Measurements from ENCODE around the gene NUP205.

The NUP205 gene

DNA sequence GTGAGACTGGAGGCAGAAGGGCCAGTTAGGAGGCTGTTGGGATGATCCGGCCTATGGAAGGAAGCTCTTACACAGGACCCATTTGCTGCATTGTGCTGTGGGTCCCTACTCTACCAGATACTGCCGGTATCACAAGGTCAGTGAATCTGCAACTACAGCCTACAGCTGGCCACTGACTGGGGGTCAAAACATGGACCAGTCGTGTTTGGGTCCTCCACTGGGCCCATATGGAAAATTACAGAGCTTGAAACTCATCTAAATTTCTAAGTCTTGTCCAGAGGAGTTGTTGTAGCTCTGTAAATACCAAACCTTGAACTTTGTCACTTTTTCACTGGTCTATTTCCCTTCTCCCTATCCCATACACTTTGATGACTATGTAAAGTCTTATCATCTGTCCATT lies 5.6 kb upstream of the NUP205 start:
- H3K27ac Mint-ChIP-seq, result no peak overlapping the region
- H3K4me3 Mint-ChIP-seq, result no peak overlapping the region
- TF ChIP-seq, protein P1, sequence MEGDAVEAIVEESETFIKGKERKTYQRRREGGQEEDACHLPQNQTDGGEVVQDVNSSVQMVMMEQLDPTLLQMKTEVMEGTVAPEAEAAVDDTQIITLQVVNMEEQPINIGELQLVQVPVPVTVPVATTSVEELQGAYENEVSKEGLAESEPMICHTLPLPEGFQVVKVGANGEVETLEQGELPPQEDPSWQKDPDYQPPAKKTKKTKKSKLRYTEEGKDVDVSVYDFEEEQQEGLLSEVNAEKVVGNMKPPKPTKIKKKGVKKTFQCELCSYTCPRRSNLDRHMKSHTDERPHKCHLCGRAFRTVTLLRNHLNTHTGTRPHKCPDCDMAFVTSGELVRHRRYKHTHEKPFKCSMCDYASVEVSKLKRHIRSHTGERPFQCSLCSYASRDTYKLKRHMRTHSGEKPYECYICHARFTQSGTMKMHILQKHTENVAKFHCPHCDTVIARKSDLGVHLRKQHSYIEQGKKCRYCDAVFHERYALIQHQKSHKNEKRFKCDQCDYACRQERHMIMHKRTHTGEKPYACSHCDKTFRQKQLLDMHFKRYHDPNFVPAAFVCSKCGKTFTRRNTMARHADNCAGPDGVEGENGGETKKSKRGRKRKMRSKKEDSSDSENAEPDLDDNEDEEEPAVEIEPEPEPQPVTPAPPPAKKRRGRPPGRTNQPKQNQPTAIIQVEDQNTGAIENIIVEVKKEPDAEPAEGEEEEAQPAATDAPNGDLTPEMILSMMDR (IDR thresholded peaks at IDR 0.05; ENCODE audit: unreplicated experiment in 3 of 3), result no peak
- H3K4me1 Mint-ChIP-seq, result no peaks in the 10 kb centered on the region
- no peaks in the 10 kb centered on the region for H3K9me3 Mint-ChIP-seq
- H3K36me3 Mint-ChIP-seq (ENCODE audit: low read depth), result no peaks in the 10 kb centered on the region
- peaks cover 4% of the 10 kb centered on the region for H3K27me3 Mint-ChIP-seq (ENCODE audit: low read depth)

DNA sequence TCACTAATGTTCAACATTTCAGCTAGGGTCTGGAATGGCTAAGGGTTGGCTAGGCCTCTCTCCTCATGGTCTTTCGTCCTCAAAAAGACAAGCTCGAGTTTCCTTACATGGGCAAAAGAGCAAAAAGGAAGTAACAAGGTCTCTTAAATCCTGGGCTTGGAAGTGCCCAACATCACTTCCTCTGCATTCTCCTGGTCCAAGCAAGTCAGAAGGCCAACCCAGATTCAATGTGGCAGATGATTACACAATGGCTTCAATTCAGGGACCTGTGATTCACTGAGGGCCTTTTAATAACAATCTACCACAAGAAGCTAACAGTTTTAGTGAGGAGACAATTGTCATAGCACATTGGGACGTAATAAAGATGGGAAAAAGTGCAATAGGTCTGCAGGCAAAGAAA lies 4.4 kb upstream of the NUP205 start:
- no peaks in the 10 kb centered on the region for H3K4me1 Mint-ChIP-seq

DNA sequence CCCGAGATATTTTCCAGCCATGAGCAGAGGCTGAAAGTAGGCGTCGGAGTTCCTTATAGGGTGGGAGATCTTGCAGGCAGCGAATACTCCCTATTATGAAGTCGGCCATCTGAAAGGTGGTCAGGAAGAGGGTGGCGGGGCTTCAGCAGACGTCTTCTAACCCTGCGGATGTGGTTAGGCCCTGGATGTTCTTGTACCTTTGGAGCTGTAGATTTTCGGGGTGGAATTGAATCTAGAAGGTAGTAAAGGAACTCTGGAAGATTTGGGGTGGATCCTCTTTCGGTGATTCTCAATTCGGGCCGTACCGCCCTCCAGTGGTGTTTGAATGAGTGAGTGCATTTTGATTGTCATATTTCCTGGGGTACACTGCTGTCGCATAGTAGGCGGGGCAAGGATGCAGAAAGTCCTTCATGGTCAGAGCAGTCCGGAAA lies 635 bp downstream of the NUP205 start:
- H3K4me3 Mint-ChIP-seq, result no peak overlapping the region
- H3K4me1 Mint-ChIP-seq, result peaks cover 12% of the 10 kb centered on the region
- no peaks in the 10 kb centered on the region for H3K9me3 Mint-ChIP-seq
- H3K36me3 Mint-ChIP-seq (ENCODE audit: low read depth), result peaks cover 13% of the 10 kb centered on the region
- TF ChIP-seq, protein P1 (IDR thresholded peaks at IDR 0.05; ENCODE audit: unreplicated experiment in 3 of 3), result peak; percentile 31 to 63 (median 58)
- H3K27ac Mint-ChIP-seq, result no peak overlapping the region
- no peaks in the 10 kb centered on the region for H3K27me3 Mint-ChIP-seq (ENCODE audit: low read depth)

More for the DNA sequence above, 4.4 kb upstream of the NUP205 start:
- H3K36me3 Mint-ChIP-seq (ENCODE audit: low read depth), result no peaks in the 10 kb centered on the region
- no peak overlapping the region for H3K27ac Mint-ChIP-seq
- TF ChIP-seq, protein P1 (IDR thresholded peaks at IDR 0.05; ENCODE audit: unreplicated experiment in 3 of 3), result no peak
- no peak overlapping the region for H3K4me3 Mint-ChIP-seq
- H3K27me3 Mint-ChIP-seq (ENCODE audit: low read depth), result peaks cover 4% of the 10 kb centered on the region
- no peaks in the 10 kb centered on the region for H3K9me3 Mint-ChIP-seq

DNA sequence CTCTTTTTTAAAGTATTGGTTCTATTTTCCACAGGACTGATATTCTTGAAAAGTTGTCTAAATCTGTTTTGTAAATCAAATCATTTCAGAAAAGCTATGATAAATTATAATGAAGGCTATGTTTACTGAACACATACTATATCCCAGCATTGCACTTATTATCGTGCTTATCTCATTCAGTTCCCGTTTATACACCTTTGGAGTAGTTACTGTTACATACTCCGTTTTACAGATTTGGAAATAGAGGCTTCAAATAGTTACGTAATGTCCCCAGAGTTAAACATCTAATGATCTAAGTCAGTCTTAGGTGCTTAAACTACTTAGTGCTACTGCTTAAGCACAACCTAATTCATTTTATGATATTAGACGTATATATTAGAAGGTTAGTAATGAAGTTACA lies 1.2 kb downstream of the NUP205 start:
- peaks cover 13% of the 10 kb centered on the region for H3K36me3 Mint-ChIP-seq (ENCODE audit: low read depth)
- H3K27ac Mint-ChIP-seq, result no peak overlapping the region
- no peak overlapping the region for H3K4me3 Mint-ChIP-seq
- H3K27me3 Mint-ChIP-seq (ENCODE audit: low read depth), result no peaks in the 10 kb centered on the region
- no peaks in the 10 kb centered on the region for H3K9me3 Mint-ChIP-seq
- H3K4me1 Mint-ChIP-seq, result peaks cover 12% of the 10 kb centered on the region
- TF ChIP-seq, protein P1 (IDR thresholded peaks at IDR 0.05; ENCODE audit: unreplicated experiment in 3 of 3), result no peak

DNA sequence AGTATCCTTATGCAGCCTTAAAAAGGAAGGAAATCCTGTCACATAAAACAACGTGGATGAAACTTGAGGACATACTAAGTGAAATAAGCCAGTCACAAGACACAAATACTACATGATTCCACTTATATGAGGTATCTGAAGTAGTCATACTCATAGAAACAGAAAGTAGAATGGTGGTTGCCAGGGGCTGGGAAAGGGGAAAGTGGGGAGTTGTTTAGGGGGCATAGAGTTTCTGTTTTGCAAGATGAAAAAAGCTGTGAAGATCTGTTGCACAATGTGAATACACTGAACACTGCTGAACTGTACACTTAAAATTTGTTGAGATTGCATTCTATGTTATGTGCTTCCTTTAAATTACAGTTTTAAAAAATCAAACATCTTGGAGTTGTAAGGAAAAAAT lies 2.9 kb downstream of the NUP205 start:
- Mint-ChIP-seq H3K27ac (peak overlapping the region in 1 of 3 experiments; percentile 5), H3K9me3 (no peaks in the 10 kb centered on the region), H3K36me3 (ENCODE audit: low read depth) (peaks cover 13% of the 10 kb centered on the region), H3K4me1 (peaks cover 12% of the 10 kb centered on the region), H3K27me3 (ENCODE audit: low read depth) (no peaks in the 10 kb centered on the region), H3K4me3 (peak overlapping the region in 2 of 3 experiments; percentile 66 to 71)
- TF ChIP-seq, protein P1 (IDR thresholded peaks at IDR 0.05; ENCODE audit: unreplicated experiment in 3 of 3), result no peak

DNA sequence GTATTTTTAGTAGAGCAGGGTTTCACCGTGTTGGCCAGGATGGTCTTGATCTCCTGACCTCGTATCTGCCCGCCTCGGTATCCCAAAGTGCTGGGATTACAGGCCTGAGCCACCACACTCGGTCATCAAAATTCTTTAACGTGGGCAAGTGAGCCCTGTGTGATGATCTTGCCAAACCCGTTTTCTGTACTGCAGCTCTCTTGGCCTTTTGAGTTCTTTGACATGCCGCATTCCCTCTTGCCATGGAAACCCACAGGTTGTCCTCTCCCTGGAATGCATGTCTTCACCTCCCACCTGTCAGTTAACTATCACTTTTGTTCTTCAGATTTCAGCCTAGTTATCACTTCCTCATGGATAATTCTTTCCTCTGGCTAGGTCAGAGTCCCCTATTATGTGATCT lies 5.0 kb downstream of the NUP205 start:
- Mint-ChIP-seq H3K27ac (peak overlapping the region in 1 of 3 experiments; percentile 14), H3K4me3 (no peak overlapping the region), H3K9me3 (no peaks in the 10 kb centered on the region), H3K4me1 (peaks cover 12% of the 10 kb centered on the region), H3K27me3 (ENCODE audit: low read depth) (no peaks in the 10 kb centered on the region), H3K36me3 (ENCODE audit: low read depth) (peaks cover 18% of the 10 kb centered on the region)
- TF ChIP-seq, protein P1 (IDR thresholded peaks at IDR 0.05; ENCODE audit: unreplicated experiment in 3 of 3), result no peak

Measured in nephron (organoid).